Heart left ventricle (tissue), 16 donors: ENCODE data around the gene ULK4. TPM values are rescaled to one million over a fixed set of nuclear protein-coding genes. Genes with fewer than 3 reads are reported as not detected.

Experiments used
- ATAC-seq, 4 donors: fragments of 200-7000 bp; cut with Tn5 transposase; one replicate each; pipeline ENCODE4 v1.9.1; 2020 to 2022; ENCODE audit warnings: moderate library complexity in 4 of 4, mild to moderate bottlenecking in 3 of 4, moderate number of reproducible peaks in 1 of 4
- DNase-seq, 5 donors: peaks; one replicate each; pipeline ENCODE4 v3.0.0-alpha.2; 2020
- H3K27ac ChIP-seq, 12 donors: fragments of 200-600 bp; sonication (generic) in 4 of 12; one replicate each; pipeline versions ENCODE4 v1.5.0 to v1.8.0; 2016 to 2022; ENCODE audit warnings: mild to moderate bottlenecking in 2 of 12
- H3K27me3 ChIP-seq, 9 donors: fragments of 200-600 bp; sonication (generic) in 2 of 9; one replicate each; pipeline versions ENCODE4 v1.5.1 to v1.8.0; 2016 to 2022; ENCODE audit warnings: mild to moderate bottlenecking in 3 of 9
- H3K36me3 ChIP-seq, 9 donors: fragments of 200-600 bp; sonication (generic) in 2 of 9; one replicate each; pipeline versions ENCODE4 v1.5.0 to v1.8.0; 2018 to 2022; ENCODE audit warnings: mild to moderate bottlenecking in 2 of 9
- H3K4me1 ChIP-seq, 12 donors: fragments of 200-600 bp; sonication (generic) in 4 of 12; one replicate each; pipeline versions ENCODE4 v1.5.0 to v1.8.0; 2016 to 2022; ENCODE audit warnings: mild to moderate bottlenecking in 3 of 12
- H3K4me3 ChIP-seq, 12 donors: fragments of 200-600 bp; sonication (generic) in 4 of 12; one replicate each; pipeline versions ENCODE4 v1.5.0 to v1.8.0; 2017 to 2022; ENCODE audit warnings: mild to moderate bottlenecking in 9 of 12, moderate library complexity in 4 of 12
- H3K9me3 ChIP-seq, 12 donors: fragments of 200-600 bp; sonication (generic) in 4 of 12; one replicate each; pipeline versions ENCODE4 v1.5.0 to v1.8.0; 2016 to 2022; ENCODE audit warnings: mild to moderate bottlenecking in 1 of 12
- POLR2A ChIP-seq, 2 donors: fragments of 450-650 bp; IDR thresholded peaks; one replicate each; pipeline ENCODE4 v1.6.1; 2017; ENCODE audit warnings: antibody characterized with exemption in 2 of 2, mild to moderate bottlenecking in 2 of 2, moderate library complexity in 2 of 2
- WGBS, 4 donors: extraction: QIAGEN DNeasy Blood & Tissue Kit in 2 of 4; methylation state at CpG; one replicate each; pipeline versions ENCODE4 v1.1.5 to v1.1.7; 2013 to 2018; 5-methylcytosine and 5-hydroxymethylcytosine counted together
- intact Hi-C, 10 donors: fragments of 100-400 bp; cut with DNase I; formaldehyde crosslinking; loops; one replicate each; pipeline versions ENCODE4 v1.11.1 to v1.14.2; 2022
- polyA plus RNA-seq, 2 donors: library from polyadenylated mRNA; stranded (reverse); fragments of 200-250 nt; gene quantifications; one replicate each; pipeline ENCODE4 v1.2.3, GENCODE V29; 2013
- total RNA-seq, 9 donors: library from RNA; depleted of rRNA in 2 of 9; stranded (reverse); fragments of >200 nt in 2 of 9; fragmentation: NEBNext Ultra II Directional in 3 of 9; extraction: Animal tissue kit (Norgen Biotek cat#: 25700) in 3 of 9; gene quantifications; one replicate each; pipeline versions ENCODE4 v1.1.0 to v1.2.4, GENCODE V29; 2016 to 2023
- TF ChIP-seq, protein P1 (sequence below), 12 donors: fragments of 200-600 bp; sonication (generic) in 4 of 12; IDR thresholded peaks; one replicate each; pipeline versions ENCODE4 v1.5.0 to v1.8.0; 2018 to 2022; ENCODE audit warnings: antibody characterized with exemption in 12 of 12, mild to moderate bottlenecking in 5 of 12
- donor health status: ischemic (EF 13 %, LVEDD 7.1; RV severe dilation, severe dysfunction).
- donor health status: healthy with polysubstance abuse.
- donor health status: DM: no; HTN: yes; CAD: no.
- donor health status: DM: no; HTN: no; CAD: no.
- donor health status: ischemic (EF 25% LVEDD 6.9; RV normal size, moderate dysfunction).
- donor health status: ischemic (EF 25% LVEDD 5.7; RV mildly dilated, moderate dysfunction).
- donor health status: healthy.
- donor health status: DM: yes; HTN: yes; CAD: no.
- donor health status: ischemic (EF 35%, LVEDD 5.7; RV mildly dilated, moderate dysfunction).
- donor health status: nonischemic (EF 11% LVEDD 7.7; RV severe dilation, severe dysfunction).
- donor health status: DM: yes; HTN: yes; CAD: no.
- donor health status: PGD.
- donor health status: ischemic (EF 29% LVEDD 5.4; RV normal size, mild dysfunction).
- donor health status: nonischemic (EF 23%, LVEDD 6.1; RV moderate dilation, normal function).

ULK4 gene
- total and polyA plus RNA-seq, 11 donors, result 0.91 to 6.1 (median 2.1) TPM

DNA sequence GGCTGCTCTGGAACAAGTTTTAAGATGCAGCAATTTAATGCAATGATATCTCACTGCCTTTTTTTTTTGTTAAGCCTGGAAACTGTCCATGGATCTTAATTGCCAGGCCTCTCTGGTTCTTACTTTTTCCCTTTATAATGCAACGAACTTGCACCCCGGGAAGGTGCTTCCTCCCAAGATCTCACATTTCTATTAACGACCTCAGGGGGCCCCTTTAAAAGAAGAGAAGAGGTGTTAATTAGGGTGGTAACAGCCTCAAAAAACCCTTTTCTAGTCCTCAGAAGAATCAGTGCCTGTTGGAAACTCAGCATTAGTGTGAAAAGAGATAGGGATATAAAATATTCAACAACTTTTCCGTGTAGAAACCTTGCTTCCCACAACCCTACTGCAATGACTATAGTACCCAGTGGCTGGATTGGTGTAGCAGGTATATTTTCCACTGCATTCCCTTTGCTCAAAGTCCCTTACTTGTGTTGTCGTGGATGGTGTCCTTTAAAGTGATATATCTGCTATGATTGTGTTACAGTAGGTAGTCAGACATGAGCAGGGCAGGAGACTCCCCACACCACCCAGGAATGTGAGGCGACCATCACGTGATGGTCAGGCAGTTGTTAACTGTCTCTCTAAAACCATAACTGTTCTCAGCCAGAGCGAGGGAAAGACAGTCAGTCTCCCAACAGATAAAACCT lies 640.8 kb downstream of the ULK4 start:
- no peaks in the 10 kb centered on the region for H3K9me3 ChIP-seq
- TF ChIP-seq, protein P1, sequence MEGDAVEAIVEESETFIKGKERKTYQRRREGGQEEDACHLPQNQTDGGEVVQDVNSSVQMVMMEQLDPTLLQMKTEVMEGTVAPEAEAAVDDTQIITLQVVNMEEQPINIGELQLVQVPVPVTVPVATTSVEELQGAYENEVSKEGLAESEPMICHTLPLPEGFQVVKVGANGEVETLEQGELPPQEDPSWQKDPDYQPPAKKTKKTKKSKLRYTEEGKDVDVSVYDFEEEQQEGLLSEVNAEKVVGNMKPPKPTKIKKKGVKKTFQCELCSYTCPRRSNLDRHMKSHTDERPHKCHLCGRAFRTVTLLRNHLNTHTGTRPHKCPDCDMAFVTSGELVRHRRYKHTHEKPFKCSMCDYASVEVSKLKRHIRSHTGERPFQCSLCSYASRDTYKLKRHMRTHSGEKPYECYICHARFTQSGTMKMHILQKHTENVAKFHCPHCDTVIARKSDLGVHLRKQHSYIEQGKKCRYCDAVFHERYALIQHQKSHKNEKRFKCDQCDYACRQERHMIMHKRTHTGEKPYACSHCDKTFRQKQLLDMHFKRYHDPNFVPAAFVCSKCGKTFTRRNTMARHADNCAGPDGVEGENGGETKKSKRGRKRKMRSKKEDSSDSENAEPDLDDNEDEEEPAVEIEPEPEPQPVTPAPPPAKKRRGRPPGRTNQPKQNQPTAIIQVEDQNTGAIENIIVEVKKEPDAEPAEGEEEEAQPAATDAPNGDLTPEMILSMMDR (IDR thresholded peaks at IDR 0.05), result no peak
- no peak for TF ChIP-seq POLR2A (IDR thresholded peaks at IDR 0.05)
- H3K27me3 ChIP-seq, result no peaks in the 10 kb centered on the region
- no peak overlapping the region for H3K27ac ChIP-seq
- WGBS, 4 donors, result 82 to 87% (median 84%) methylated on average over 8 of the region's 8 CpGs
- intact Hi-C loops, result no loop called here
- H3K4me3 ChIP-seq, result no peak overlapping the region
- no peaks in the 10 kb centered on the region for H3K36me3 ChIP-seq
- ATAC-seq (no peak), DNase-seq (no peak)
- peaks cover 0 to 9% (median 1%) of the 10 kb centered on the region in 12 donors for H3K4me1 ChIP-seq

GRCh38 chr3:41318520-41318919 lies 643.4 kb downstream of the ULK4 start:
- Histone ChIP-seq H3K9me3 (no peaks in the 10 kb centered on the region), H3K4me1 (peaks cover 0 to 1% (median 0%) of the 10 kb centered on the region in 12 donors), H3K27ac (no peak overlapping the region), H3K27me3 (no peaks in the 10 kb centered on the region), H3K36me3 (no peaks in the 10 kb centered on the region), H3K4me3 (no peak overlapping the region)
- DNase-seq (no peak), ATAC-seq (no peak)
- TF ChIP-seq, protein P1 (IDR thresholded peaks at IDR 0.05), result no peak
- TF ChIP-seq POLR2A (IDR thresholded peaks at IDR 0.05), result no peak
- 76 to 79% (median 77%) methylated on average over 2 of the region's 2 CpGs for WGBS, 4 donors
- intact Hi-C loops, result no loop called here

DNA sequence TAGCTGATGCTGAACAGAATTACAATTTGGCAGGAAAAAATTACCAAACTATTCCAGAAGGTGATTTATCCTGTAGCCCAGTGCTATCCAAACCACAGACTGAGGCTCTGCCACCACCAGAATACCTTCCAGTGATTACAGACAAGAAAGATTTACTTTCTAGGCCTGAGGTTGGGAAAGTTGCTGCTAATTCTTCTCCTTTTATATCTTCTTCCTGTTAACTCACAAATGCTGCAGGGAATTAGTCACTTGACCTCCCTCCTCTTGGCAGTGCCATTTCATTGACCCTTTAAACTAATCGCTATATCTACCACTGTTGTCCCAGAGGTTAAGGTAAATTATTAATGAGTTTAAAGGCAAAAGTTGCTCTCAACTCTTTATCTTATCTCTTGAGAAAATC lies 644.2 kb downstream of the ULK4 start:
- H3K4me1 ChIP-seq, result no peaks in the 10 kb centered on the region
- no peak overlapping the region for H3K4me3 ChIP-seq
- H3K36me3 ChIP-seq, result no peaks in the 10 kb centered on the region
- intact Hi-C loops, result no loop called here
- H3K27ac ChIP-seq, result no peak overlapping the region
- TF ChIP-seq, protein P1 (IDR thresholded peaks at IDR 0.05), result no peak
- TF ChIP-seq POLR2A (IDR thresholded peaks at IDR 0.05), result no peak
- H3K27me3 ChIP-seq, result no peaks in the 10 kb centered on the region
- 93 to 97% (median 94%) methylated on average over 1 of the region's 1 CpG for WGBS, 4 donors
- no peaks in the 10 kb centered on the region for H3K9me3 ChIP-seq
- no peak for DNase-seq
- no peak for ATAC-seq

DNA sequence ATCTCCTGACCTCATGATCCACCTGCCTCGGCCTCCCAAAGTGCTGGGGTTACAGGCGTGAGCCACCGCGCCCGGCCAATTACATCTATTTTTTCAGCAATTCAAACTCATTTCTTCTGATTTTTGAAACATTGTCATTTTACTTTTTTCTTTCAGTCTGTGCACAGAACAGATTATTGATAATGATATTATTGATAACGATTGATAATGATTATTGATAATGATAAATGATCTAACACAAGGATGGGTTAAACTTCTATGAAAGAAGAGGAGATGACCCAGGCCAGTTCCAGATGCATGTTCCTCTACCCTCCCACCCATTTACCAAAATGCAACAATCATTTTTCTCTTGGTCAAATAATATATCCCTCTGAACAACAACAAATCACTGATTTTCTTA lies 644.6 kb downstream of the ULK4 start:
- 96 to 98% (median 97%) methylated on average over 6 of the region's 6 CpGs for WGBS, 4 donors
- no peaks in the 10 kb centered on the region for H3K36me3 ChIP-seq
- TF ChIP-seq, protein P1 (IDR thresholded peaks at IDR 0.05), result no peak
- DNase-seq, result no peak
- no peaks in the 10 kb centered on the region for H3K4me1 ChIP-seq
- H3K27me3 ChIP-seq, result no peaks in the 10 kb centered on the region
- no peaks in the 10 kb centered on the region for H3K9me3 ChIP-seq
- H3K4me3 ChIP-seq, result no peak overlapping the region
- intact Hi-C loops, result no loop called here
- no peak overlapping the region for H3K27ac ChIP-seq
- no peak for ATAC-seq
